AG04449 (cell line): ENCODE measurements around the gene GABRG3.

Source experiments
- CTCF ChIA-PET: fragments of 350-600 bp; formaldehyde crosslinking; extraction: SDS; loops from one replicate; lab custom pipeline; 2021; ENCODE audit warnings: antibody characterized with exemption; lab: Yijun Ruan, JAX
- POLR2A ChIA-PET: fragments of 400-600, 350-600 bp; formaldehyde crosslinking; extraction: SDS; loops from one replicate; lab custom pipeline; 2020; ENCODE audit warnings: antibody characterized with exemption, inconsistent platforms; lab: Yijun Ruan, JAX
- DNase-seq: peaks from one replicate; pipeline ENCODE4 v3.0.0-alpha.2; 2010; ENCODE audit warnings: low read depth, low spot score
- H3K4me3 ChIP-seq: 2 replicates; pipeline ENCODE4 v1.5.1; 2011; ENCODE audit warnings: low read depth, mild to moderate bottlenecking, control low read depth, low read length
- CTCF ChIP-seq: IDR thresholded peaks from one replicate; pipeline ENCODE4 v1.5.1; 2011; ENCODE audit warnings: mild to moderate bottlenecking, moderate library complexity, low read length, control low read depth, inconsistent platforms; ENCODE audit not compliant: insufficient read depth; ENCODE audit errors: missing control alignments

Gene GABRG3

GRCh38 chr15:27449941-27450340 lies 479.0 kb downstream of the GABRG3 start:
- no peak for TF ChIP-seq CTCF
- ChIA-PET POLR2A (no interaction called here), CTCF (no interaction called here)
- H3K4me3 ChIP-seq, result no peak overlapping the region
- no peak for DNase-seq

- TF ChIP-seq CTCF, result no peak
- CTCF ChIA-PET, result no interaction called here
- H3K4me3 ChIP-seq, result no peak overlapping the region
- POLR2A ChIA-PET, result no interaction called here
- DNase-seq, result no peak
Measured at GRCh38 chr15:27454281-27455075, 483.5 kb downstream of the GABRG3 start.

- H3K4me3 ChIP-seq, result no peak overlapping the region
- POLR2A ChIA-PET, result no interaction called here
- CTCF ChIA-PET, result no interaction called here
- no peak for TF ChIP-seq CTCF
- DNase-seq, result no peak
Measured at GRCh38 chr15:27456807-27457206, 485.8 kb downstream of the GABRG3 start.

GRCh38 chr15:27457766-27458165 lies 486.8 kb downstream of the GABRG3 start:
- no peak for TF ChIP-seq CTCF
- DNase-seq, result no peak
- POLR2A ChIA-PET, result no interaction called here
- H3K4me3 ChIP-seq, result no peak overlapping the region
- CTCF ChIA-PET, result no interaction called here

- no peak overlapping the region for H3K4me3 ChIP-seq
- ChIA-PET CTCF (no interaction called here), POLR2A (no interaction called here)
- no peak for TF ChIP-seq CTCF
- no peak for DNase-seq
Measured at GRCh38 chr15:27458345-27459084, 487.5 kb downstream of the GABRG3 start.

- no peak overlapping the region for H3K4me3 ChIP-seq
- no peak for DNase-seq
- CTCF ChIA-PET, result no interaction called here
- POLR2A ChIA-PET, result no interaction called here
- no peak for TF ChIP-seq CTCF
Measured at GRCh38 chr15:27459836-27460235, 488.9 kb downstream of the GABRG3 start.
